NCI-H146 (cell line): ENCODE data around the gene RIPK4.

Experiments used
- DNase-seq: peaks from one replicate; lab custom pipeline; 2025; lab: John Stamatoyannopoulos, UW

The RIPK4 gene

GRCh38 chr21:41753006-41753898, 13.6 kb downstream of the RIPK4 start:
- no peak for DNase-seq

- no peak for DNase-seq
Observed at GRCh38 chr21:41752231-41752681, 14.6 kb downstream of the RIPK4 start.

- no peak for DNase-seq
Observed at GRCh38 chr21:41751611-41752011, 15.2 kb downstream of the RIPK4 start.

- DNase-seq: no peak
Observed at GRCh38 chr21:41750532-41751151, 16.2 kb downstream of the RIPK4 start.

- DNase-seq: no peak
Observed at GRCh38 chr21:41750051-41750450, 16.8 kb downstream of the RIPK4 start.

- DNase-seq: no peak
Observed at GRCh38 chr21:41749286-41749685, 17.6 kb downstream of the RIPK4 start.

- DNase-seq: no peak
Observed at GRCh38 chr21:41747943-41748738, 18.7 kb downstream of the RIPK4 start.

- no peak for DNase-seq
Observed at GRCh38 chr21:41746744-41747006, 20.2 kb downstream of the RIPK4 start.

- DNase-seq: no peak
Observed at GRCh38 chr21:41745971-41746743, 20.7 kb downstream of the RIPK4 start.

GRCh38 chr21:41745026-41745820, 21.6 kb downstream of the RIPK4 start:
- DNase-seq: no peak

- DNase-seq: no peak
Observed at GRCh38 chr21:41744028-41744930, 22.6 kb downstream of the RIPK4 start.

- DNase-seq: no peak
Observed at GRCh38 chr21:41743321-41744027, 23.4 kb downstream of the RIPK4 start.

GRCh38 chr21:41742073-41742875, 24.6 kb downstream of the RIPK4 start:
- no peak for DNase-seq

- DNase-seq: no peak
Observed at GRCh38 chr21:41741253-41742072, 25.4 kb downstream of the RIPK4 start.

GRCh38 chr21:41740604-41741252, 26.1 kb downstream of the RIPK4 start:
- no peak for DNase-seq

- no peak for DNase-seq
Observed at GRCh38 chr21:41739936-41740335, 26.9 kb downstream of the RIPK4 start.

- DNase-seq: no peak
Observed at GRCh38 chr21:41739011-41739410, 27.8 kb downstream of the RIPK4 start.
